GM18951 (cell line): ENCODE data around the gene ABHD13.
"Not testable (repeated sequence)": the region's sequence is repeated elsewhere in the genome, so short reads cannot be mapped to it uniquely, and the experiment has no call there.

Source experiments
- POLR2A ChIP-seq: IDR thresholded peaks from 4 replicates; pipeline ENCODE4 v1.6.1; 2011; ENCODE audit warnings: mild to moderate bottlenecking; ENCODE audit not compliant: insufficient read length, insufficient read depth; ENCODE audit errors: extremely low read depth
- in situ Hi-C: fragments of 300-500 bp; cut with MboI; formaldehyde crosslinking; loops from one replicate; pipeline ENCODE4 v1.12.0; 2022; ENCODE audit warnings: low sequenced_read_pairs, mixed read lengths, inconsistent platforms; ENCODE audit not compliant: unreplicated experiment

ABHD13 gene

GRCh38 chr13:108210551-108210950, 7.6 kb upstream of the ABHD13 start:
- in situ Hi-C loops, result no loop called here
- no peak for TF ChIP-seq POLR2A

GRCh38 chr13:108212886-108213285, 5.3 kb upstream of the ABHD13 start:
- in situ Hi-C loops, result no loop called here
- no peak for TF ChIP-seq POLR2A

- TF ChIP-seq POLR2A, result no peak
- in situ Hi-C loops, result no loop called here
Measured at GRCh38 chr13:108213946-108214345, 4.2 kb upstream of the ABHD13 start.

- in situ Hi-C loops, result no loop called here
- TF ChIP-seq POLR2A, result no peak
Measured at GRCh38 chr13:108214441-108215271, 3.5 kb upstream of the ABHD13 start.

- in situ Hi-C loops, result no loop called here
- peak; percentile 79 for TF ChIP-seq POLR2A
Measured at GRCh38 chr13:108215436-108215835, 2.8 kb upstream of the ABHD13 start, which contains the start of gene LIG4. Gene LIG4, minus strand, starts transcription at chr13:108215536. Its CDS starts 4,268 bp downstream, at chr13:108211268.

GRCh38 chr13:108217307-108218043, 717 bp upstream of the ABHD13 start:
- in situ Hi-C loops, result not testable (repeated sequence)

- no peak for TF ChIP-seq POLR2A
- in situ Hi-C loops, result no loop called here
Measured at GRCh38 chr13:108220041-108220440, 1.8 kb downstream of the ABHD13 start.

- TF ChIP-seq POLR2A, result no peak
- in situ Hi-C loops, result no loop called here
Measured at GRCh38 chr13:108223687-108224503, 5.7 kb downstream of the ABHD13 start.

- no peak for TF ChIP-seq POLR2A
- in situ Hi-C loops, result no loop called here
Measured at GRCh38 chr13:108225440-108225839, 7.2 kb downstream of the ABHD13 start.

GRCh38 chr13:108226184-108226583, 8.0 kb downstream of the ABHD13 start:
- in situ Hi-C loops, result no loop called here
- no peak for TF ChIP-seq POLR2A

- in situ Hi-C loops, result no loop called here
- no peak for TF ChIP-seq POLR2A
Measured at GRCh38 chr13:108227651-108228272, 9.6 kb downstream of the ABHD13 start.

- in situ Hi-C loops, result no loop called here
- TF ChIP-seq POLR2A, result no peak
Measured at GRCh38 chr13:108230377-108230776, 12.2 kb downstream of the ABHD13 start.

- TF ChIP-seq POLR2A, result no peak
- in situ Hi-C loops, result no loop called here
Measured at GRCh38 chr13:108249150-108249549, 31.0 kb downstream of the ABHD13 start.
